HL-60 (cell line): ENCODE measurements around the gene OR5B21.

Experiments
- DNase-seq, 2 experiments: peaks; one replicate each; pipeline ENCODE4 v3.0.0-alpha.2; 2010 to 2020; ENCODE audit warnings: low read depth in 1 of 2, low spot score in 1 of 2
- H3K27ac ChIP-seq: fragments of 250-450 bp; sonication (Bioruptor Pico); replicated peaks from 2 replicates; pipeline ENCODE4 v1.5.1; 2020; ENCODE audit warnings: mild to moderate bottlenecking, moderate library complexity
- H3K27me3 ChIP-seq: fragments of 250-450 bp; sonication (Bioruptor Pico); 2 replicates; pipeline ENCODE4 v1.5.1; 2021; ENCODE audit warnings: mild to moderate bottlenecking, moderate library complexity; ENCODE audit not compliant: insufficient read depth, poor library complexity, severe bottlenecking
- H3K4me3 ChIP-seq: replicated peaks from 2 replicates; pipeline ENCODE4 v1.5.1; 2011; ENCODE audit warnings: mild to moderate bottlenecking, control low read depth, low read length; ENCODE audit not compliant: insufficient read depth
- GABPA ChIP-seq: IDR thresholded peaks from 2 replicates; pipeline ENCODE4 v1.6.1; 2012; ENCODE audit warnings: low read depth
- POLR2AphosphoS5 ChIP-seq: IDR thresholded peaks from 2 replicates; pipeline ENCODE4 v1.6.1; 2012; ENCODE audit warnings: low read depth
- SPI1 ChIP-seq: IDR thresholded peaks from 2 replicates; pipeline ENCODE4 v1.6.1; 2012; ENCODE audit warnings: low read depth, mild to moderate bottlenecking, borderline replicate concordance
- TF ChIP-seq, protein P1 (sequence below): IDR thresholded peaks from one replicate; pipeline ENCODE4 v1.5.1; 2011; ENCODE audit warnings: low read length, control low read depth, inconsistent platforms; ENCODE audit not compliant: insufficient read depth
- TF ChIP-seq, protein P2 (sequence below): IDR thresholded peaks from 2 replicates; pipeline ENCODE4 v1.6.1; 2012; ENCODE audit warnings: low read depth; ENCODE audit not compliant: insufficient replicate concordance

The OR5B21 gene

DNA sequence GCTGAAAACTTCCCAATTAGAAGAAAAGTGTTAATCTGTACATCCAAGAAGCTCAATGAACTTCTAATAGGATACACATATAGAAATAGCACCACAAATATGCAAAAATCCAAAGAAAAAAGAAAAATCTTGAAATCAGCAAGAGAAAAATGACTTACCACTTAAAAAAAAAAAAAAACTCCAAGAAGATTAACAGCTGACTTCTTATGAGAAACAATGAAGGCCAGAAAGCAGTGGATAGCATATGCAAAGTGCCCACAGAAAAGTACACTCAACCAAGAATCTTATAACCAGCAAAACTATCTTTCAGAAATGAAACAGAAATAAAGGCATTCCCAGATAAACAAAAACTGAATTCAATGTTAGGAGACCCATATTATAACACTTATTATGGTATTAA is 36.0 kb downstream of the OR5B21 start:
- Histone ChIP-seq H3K27me3 (no peaks in the 10 kb centered on the region), H3K27ac (no peak overlapping the region), H3K4me3 (no peak overlapping the region)
- no peak for DNase-seq
- TF ChIP-seq, protein P1, sequence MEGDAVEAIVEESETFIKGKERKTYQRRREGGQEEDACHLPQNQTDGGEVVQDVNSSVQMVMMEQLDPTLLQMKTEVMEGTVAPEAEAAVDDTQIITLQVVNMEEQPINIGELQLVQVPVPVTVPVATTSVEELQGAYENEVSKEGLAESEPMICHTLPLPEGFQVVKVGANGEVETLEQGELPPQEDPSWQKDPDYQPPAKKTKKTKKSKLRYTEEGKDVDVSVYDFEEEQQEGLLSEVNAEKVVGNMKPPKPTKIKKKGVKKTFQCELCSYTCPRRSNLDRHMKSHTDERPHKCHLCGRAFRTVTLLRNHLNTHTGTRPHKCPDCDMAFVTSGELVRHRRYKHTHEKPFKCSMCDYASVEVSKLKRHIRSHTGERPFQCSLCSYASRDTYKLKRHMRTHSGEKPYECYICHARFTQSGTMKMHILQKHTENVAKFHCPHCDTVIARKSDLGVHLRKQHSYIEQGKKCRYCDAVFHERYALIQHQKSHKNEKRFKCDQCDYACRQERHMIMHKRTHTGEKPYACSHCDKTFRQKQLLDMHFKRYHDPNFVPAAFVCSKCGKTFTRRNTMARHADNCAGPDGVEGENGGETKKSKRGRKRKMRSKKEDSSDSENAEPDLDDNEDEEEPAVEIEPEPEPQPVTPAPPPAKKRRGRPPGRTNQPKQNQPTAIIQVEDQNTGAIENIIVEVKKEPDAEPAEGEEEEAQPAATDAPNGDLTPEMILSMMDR: no peak
- TF ChIP-seq, protein P2, sequence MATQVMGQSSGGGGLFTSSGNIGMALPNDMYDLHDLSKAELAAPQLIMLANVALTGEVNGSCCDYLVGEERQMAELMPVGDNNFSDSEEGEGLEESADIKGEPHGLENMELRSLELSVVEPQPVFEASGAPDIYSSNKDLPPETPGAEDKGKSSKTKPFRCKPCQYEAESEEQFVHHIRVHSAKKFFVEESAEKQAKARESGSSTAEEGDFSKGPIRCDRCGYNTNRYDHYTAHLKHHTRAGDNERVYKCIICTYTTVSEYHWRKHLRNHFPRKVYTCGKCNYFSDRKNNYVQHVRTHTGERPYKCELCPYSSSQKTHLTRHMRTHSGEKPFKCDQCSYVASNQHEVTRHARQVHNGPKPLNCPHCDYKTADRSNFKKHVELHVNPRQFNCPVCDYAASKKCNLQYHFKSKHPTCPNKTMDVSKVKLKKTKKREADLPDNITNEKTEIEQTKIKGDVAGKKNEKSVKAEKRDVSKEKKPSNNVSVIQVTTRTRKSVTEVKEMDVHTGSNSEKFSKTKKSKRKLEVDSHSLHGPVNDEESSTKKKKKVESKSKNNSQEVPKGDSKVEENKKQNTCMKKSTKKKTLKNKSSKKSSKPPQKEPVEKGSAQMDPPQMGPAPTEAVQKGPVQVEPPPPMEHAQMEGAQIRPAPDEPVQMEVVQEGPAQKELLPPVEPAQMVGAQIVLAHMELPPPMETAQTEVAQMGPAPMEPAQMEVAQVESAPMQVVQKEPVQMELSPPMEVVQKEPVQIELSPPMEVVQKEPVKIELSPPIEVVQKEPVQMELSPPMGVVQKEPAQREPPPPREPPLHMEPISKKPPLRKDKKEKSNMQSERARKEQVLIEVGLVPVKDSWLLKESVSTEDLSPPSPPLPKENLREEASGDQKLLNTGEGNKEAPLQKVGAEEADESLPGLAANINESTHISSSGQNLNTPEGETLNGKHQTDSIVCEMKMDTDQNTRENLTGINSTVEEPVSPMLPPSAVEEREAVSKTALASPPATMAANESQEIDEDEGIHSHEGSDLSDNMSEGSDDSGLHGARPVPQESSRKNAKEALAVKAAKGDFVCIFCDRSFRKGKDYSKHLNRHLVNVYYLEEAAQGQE: no peak
- TF ChIP-seq GABPA (no peak), SPI1 (no peak), POLR2AphosphoS5 (no peak)

DNA sequence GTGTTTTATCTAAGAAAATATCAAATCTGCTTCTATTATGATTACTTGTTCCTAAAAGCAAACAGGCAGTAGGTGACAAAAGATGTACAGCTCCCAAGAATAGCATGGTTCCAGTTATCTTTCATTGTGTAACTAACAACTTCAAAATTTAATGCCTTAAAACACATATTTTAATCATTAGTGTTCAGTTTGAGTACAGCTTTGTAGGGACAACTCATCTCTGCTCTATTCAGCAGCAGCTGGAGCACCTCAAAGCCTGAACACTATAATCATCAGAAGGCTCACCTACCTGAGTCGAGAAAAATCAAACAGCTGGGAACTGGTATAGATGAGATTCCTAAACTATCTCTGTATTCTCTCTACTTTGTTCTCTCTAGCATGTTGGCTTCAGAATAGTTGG is 41.6 kb downstream of the OR5B21 start:
- H3K4me3 ChIP-seq: no peak overlapping the region
- TF ChIP-seq, protein P1: no peak
- TF ChIP-seq SPI1: no peak
- no peak for DNase-seq
- no peaks in the 10 kb centered on the region for H3K27me3 ChIP-seq
- H3K27ac ChIP-seq: no peak overlapping the region

DNA sequence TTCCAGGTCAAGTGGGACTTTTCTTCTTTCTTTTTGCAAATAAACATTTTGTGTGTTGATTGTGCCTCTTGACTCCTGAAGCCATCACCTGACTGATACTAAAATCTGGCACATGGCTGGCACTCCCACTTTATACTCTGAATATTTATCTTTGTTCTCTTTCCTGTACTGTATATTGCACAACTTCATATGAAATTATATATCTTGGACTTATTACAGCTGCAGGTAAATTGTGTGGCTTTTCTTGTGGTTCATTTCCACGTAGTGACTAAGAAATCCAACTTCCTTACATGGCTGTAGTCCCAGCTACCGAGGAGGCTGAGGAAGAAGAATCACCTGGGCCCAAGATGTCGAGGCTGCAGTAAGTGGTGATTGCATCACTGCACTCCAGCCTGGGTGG is 42.2 kb downstream of the OR5B21 start:
- DNase-seq: no peak
- no peak overlapping the region for H3K4me3 ChIP-seq
- TF ChIP-seq, protein P2: no peak
- no peak for TF ChIP-seq POLR2AphosphoS5
- no peak for TF ChIP-seq GABPA
- TF ChIP-seq, protein P1: no peak
- no peak for TF ChIP-seq SPI1
- no peak overlapping the region for H3K27ac ChIP-seq
- H3K27me3 ChIP-seq: no peaks in the 10 kb centered on the region
